ENCODE data around the gene ACTN3.

Gene ACTN3

DNA sequence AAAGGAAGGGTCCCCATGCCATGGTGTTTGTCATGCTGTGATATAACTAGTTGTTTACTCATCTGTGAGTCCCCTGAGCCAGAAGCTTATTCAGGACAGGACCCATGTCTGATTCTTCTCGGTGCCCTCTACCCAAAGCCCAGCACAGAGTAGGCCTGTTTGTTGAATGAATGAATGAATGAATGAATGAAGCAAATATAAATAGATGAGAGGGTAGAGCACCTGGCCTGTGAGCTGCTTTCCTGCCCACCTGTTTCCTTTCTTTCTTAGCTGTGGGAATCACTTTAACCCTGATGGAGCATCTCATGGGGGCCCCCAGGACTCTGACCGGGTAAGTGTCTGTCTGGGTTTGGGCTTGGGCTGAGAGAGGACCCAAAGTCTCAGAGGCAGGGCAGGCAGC is 53.5 kb downstream of the ACTN3 start:
- TF ChIP-seq POLR2AphosphoS5 (IDR thresholded peaks at IDR 0.05; ENCODE audit: low read depth, low read length) (no peak), TAF1 (IDR thresholded peaks at IDR 0.05; ENCODE audit: borderline replicate concordance, insufficient read depth, low read length) (no peak), FOXP2 (optimal IDR thresholded peaks at IDR 0.05; ENCODE audit: borderline replicate concordance, extremely low read depth, extremely low read length, insufficient read depth) (no peak), SIN3A (IDR thresholded peaks at IDR 0.05; ENCODE audit: borderline replicate concordance, insufficient read depth, low read length) (no peak)
- TF ChIP-seq, protein P1, sequence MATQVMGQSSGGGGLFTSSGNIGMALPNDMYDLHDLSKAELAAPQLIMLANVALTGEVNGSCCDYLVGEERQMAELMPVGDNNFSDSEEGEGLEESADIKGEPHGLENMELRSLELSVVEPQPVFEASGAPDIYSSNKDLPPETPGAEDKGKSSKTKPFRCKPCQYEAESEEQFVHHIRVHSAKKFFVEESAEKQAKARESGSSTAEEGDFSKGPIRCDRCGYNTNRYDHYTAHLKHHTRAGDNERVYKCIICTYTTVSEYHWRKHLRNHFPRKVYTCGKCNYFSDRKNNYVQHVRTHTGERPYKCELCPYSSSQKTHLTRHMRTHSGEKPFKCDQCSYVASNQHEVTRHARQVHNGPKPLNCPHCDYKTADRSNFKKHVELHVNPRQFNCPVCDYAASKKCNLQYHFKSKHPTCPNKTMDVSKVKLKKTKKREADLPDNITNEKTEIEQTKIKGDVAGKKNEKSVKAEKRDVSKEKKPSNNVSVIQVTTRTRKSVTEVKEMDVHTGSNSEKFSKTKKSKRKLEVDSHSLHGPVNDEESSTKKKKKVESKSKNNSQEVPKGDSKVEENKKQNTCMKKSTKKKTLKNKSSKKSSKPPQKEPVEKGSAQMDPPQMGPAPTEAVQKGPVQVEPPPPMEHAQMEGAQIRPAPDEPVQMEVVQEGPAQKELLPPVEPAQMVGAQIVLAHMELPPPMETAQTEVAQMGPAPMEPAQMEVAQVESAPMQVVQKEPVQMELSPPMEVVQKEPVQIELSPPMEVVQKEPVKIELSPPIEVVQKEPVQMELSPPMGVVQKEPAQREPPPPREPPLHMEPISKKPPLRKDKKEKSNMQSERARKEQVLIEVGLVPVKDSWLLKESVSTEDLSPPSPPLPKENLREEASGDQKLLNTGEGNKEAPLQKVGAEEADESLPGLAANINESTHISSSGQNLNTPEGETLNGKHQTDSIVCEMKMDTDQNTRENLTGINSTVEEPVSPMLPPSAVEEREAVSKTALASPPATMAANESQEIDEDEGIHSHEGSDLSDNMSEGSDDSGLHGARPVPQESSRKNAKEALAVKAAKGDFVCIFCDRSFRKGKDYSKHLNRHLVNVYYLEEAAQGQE (IDR thresholded peaks at IDR 0.05; ENCODE audit: insufficient read depth in 1 of 2, low read depth in 2 of 2, low read length in 2 of 2): no peak

DNA sequence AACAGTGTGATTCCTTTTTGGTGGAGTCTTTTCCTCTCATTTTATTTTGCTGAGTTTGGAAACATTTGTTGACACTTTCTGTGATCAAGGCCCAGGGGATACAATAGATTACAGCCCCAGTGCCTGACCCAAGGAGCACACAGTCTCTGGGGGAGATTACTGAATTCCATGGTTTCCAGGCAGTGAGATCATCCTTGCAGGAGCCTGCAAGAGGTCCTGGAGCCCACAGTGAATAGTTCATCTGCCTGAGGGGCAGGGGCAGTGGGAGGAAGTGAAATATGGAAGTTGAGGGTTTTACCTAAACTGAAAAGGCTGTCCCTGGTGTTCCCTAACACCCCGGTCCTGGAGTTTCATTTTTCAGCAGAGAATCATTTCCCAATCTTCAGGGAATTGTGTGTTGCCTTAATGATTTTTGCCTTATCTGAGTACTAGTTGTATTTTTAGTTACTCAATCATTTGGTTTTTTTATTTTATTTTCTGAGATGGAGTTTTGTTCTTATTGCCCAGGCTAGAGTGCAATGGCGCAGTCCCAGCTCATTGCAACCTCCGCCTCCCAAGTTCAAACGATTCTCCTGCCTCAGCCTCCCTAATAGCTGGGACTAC is 54.0 kb downstream of the ACTN3 start:
- TF ChIP-seq, protein P1 (IDR thresholded peaks at IDR 0.05; ENCODE audit: insufficient read depth in 1 of 2, low read depth in 2 of 2, low read length in 2 of 2): no peak
- TF ChIP-seq TAF1 (IDR thresholded peaks at IDR 0.05; ENCODE audit: borderline replicate concordance, insufficient read depth, low read length): no peak
- no peak for TF ChIP-seq FOXP2 (optimal IDR thresholded peaks at IDR 0.05; ENCODE audit: borderline replicate concordance, extremely low read depth, extremely low read length, insufficient read depth)
- no peak for TF ChIP-seq SIN3A (IDR thresholded peaks at IDR 0.05; ENCODE audit: borderline replicate concordance, insufficient read depth, low read length)
- TF ChIP-seq POLR2AphosphoS5 (IDR thresholded peaks at IDR 0.05; ENCODE audit: low read depth, low read length): no peak

DNA sequence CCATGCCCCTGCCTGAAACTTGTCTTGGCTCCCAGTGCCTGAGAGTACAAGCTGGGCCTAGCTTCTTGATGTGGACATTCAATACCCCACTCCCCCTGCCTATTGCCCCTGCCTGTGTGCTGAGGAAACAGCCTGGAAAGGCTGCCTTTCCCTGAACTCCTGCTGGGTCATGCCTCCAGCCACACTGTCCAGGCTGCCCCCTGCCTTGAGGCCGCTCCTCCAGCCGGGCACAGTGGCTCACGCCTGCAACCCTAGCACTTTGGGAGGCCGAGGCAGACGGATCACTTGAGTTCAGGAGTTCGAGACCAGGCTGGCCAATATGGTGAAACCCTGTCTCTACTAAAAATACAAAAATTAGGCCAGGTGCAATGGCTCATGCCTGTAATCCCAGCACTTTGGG is 56.4 kb downstream of the ACTN3 start:
- TF ChIP-seq POLR2AphosphoS5 (IDR thresholded peaks at IDR 0.05; ENCODE audit: low read depth, low read length): no peak
- TF ChIP-seq, protein P1 (IDR thresholded peaks at IDR 0.05; ENCODE audit: insufficient read depth in 1 of 2, low read depth in 2 of 2, low read length in 2 of 2): no peak
- TF ChIP-seq FOXP2 (optimal IDR thresholded peaks at IDR 0.05; ENCODE audit: borderline replicate concordance, extremely low read depth, extremely low read length, insufficient read depth): no peak
- TF ChIP-seq TAF1 (IDR thresholded peaks at IDR 0.05; ENCODE audit: borderline replicate concordance, insufficient read depth, low read length): no peak
- TF ChIP-seq SIN3A (IDR thresholded peaks at IDR 0.05; ENCODE audit: borderline replicate concordance, insufficient read depth, low read length): no peak

DNA sequence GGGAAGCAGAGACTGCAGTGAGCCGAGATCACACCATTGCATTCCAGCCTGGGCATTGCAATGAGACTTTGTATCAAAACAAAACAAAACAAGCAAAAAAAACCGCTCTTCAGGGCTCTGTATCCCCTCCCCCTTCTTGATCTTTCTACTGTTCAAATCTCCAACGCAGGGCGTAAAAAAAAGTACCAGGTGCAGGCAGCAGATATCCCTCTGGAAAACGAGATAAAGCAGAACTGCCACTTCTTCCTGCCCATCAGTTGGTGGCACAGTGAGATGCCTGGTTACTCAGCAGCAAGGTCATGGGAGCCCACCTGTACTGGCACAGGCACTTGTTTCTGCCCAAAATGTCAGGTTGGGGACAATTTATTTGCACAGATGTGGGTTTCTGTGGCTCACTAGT is 57.5 kb downstream of the ACTN3 start:
- TF ChIP-seq FOXP2 (optimal IDR thresholded peaks at IDR 0.05; ENCODE audit: borderline replicate concordance, extremely low read depth, extremely low read length, insufficient read depth) (no peak), SIN3A (IDR thresholded peaks at IDR 0.05; ENCODE audit: borderline replicate concordance, insufficient read depth, low read length) (no peak), TAF1 (IDR thresholded peaks at IDR 0.05; ENCODE audit: borderline replicate concordance, insufficient read depth, low read length) (no peak), POLR2AphosphoS5 (IDR thresholded peaks at IDR 0.05; ENCODE audit: low read depth, low read length) (no peak)
- TF ChIP-seq, protein P1 (IDR thresholded peaks at IDR 0.05; ENCODE audit: insufficient read depth in 1 of 2, low read depth in 2 of 2, low read length in 2 of 2): no peak

Data from PFSK-1 (cell line).